ENCODE results near the gene TRHDE. TPM values are rescaled to one million over a fixed set of nuclear protein-coding genes. Genes with fewer than 3 reads are reported as not detected.

TRHDE gene
- total RNA-seq, 1 experiment from 2014 or later: 1.9 TPM

GRCh38 chr12:72493407-72493806, 221.2 kb downstream of the TRHDE start:
- Histone ChIP-seq H3K27me3 (ENCODE audit: control insufficient read depth, insufficient read depth, low read length) (no peaks in the 10 kb centered on the region), H3K27ac (ENCODE audit: low read length) (no peak overlapping the region), H3K9me3 (ENCODE audit: control insufficient read depth, insufficient read depth, low read depth, low read length) (no peaks in the 10 kb centered on the region), H3K4me3 (ENCODE audit: low read depth in 2 of 2, low read length in 2 of 2) (no peak overlapping the region), H3K4me1 (ENCODE audit: control insufficient read depth, insufficient read depth, low read length) (no peaks in the 10 kb centered on the region), H3K36me3 (ENCODE audit: control insufficient read depth, insufficient read depth, low read length) (no peaks in the 10 kb centered on the region)
- DNase-seq (ENCODE audit: low read depth, low spot score): no peak
- ATAC-seq: no peak
- POLR2A ChIA-PET: no interaction called here
- in situ Hi-C loops (cut with HindIII; ENCODE audit: low pct_unique_long_range_greater_than_20kb, low sequenced_read_pairs) (no loop called here), intact Hi-C loops (cut with micrococcal nuclease; ENCODE audit: unreplicated experiment) (no loop called here)
- TF ChIP-seq CTCF (IDR thresholded peaks at IDR 0.05) (no peak), TCF7L2 (IDR thresholded peaks at IDR 0.05; ENCODE audit: low read depth, low read length) (no peak), REST (IDR thresholded peaks at IDR 0.05; ENCODE audit: insufficient read depth in 1 of 2, low read depth in 2 of 2, low read length in 1 of 2) (no peak)
- BruUV-seq (replicated peaks): no TSS peak
- CTCF ChIA-PET: no interaction called here

- no peaks in the 10 kb centered on the region for H3K4me1 ChIP-seq (ENCODE audit: control insufficient read depth, insufficient read depth, low read length)
- ChIA-PET POLR2A (no interaction called here), CTCF (no interaction called here)
- in situ Hi-C loops (cut with HindIII; ENCODE audit: low pct_unique_long_range_greater_than_20kb, low sequenced_read_pairs) (no loop called here), intact Hi-C loops (cut with micrococcal nuclease; ENCODE audit: unreplicated experiment) (no loop called here)
- no peak for TF ChIP-seq REST (IDR thresholded peaks at IDR 0.05; ENCODE audit: insufficient read depth in 1 of 2, low read depth in 2 of 2, low read length in 1 of 2)
- TF ChIP-seq SIN3A (IDR thresholded peaks at IDR 0.05; ENCODE audit: borderline replicate concordance, insufficient read depth, low read depth, low read length): no peak
- no peak for TF ChIP-seq CTCF (IDR thresholded peaks at IDR 0.05)
- TF ChIP-seq POLR2AphosphoS5 (IDR thresholded peaks at IDR 0.05; ENCODE audit: low read depth, low read length): no peak
- no peak for TF ChIP-seq TCF7L2 (IDR thresholded peaks at IDR 0.05; ENCODE audit: low read depth, low read length)
- H3K27me3 ChIP-seq (ENCODE audit: control insufficient read depth, insufficient read depth, low read length): no peaks in the 10 kb centered on the region
- ATAC-seq (no peak), DNase-seq (ENCODE audit: low read depth, low spot score) (no peak)
- no peak overlapping the region for H3K4me3 ChIP-seq (ENCODE audit: low read depth in 2 of 2, low read length in 2 of 2)
- no peaks in the 10 kb centered on the region for H3K36me3 ChIP-seq (ENCODE audit: control insufficient read depth, insufficient read depth, low read length)
- no peaks in the 10 kb centered on the region for H3K9me3 ChIP-seq (ENCODE audit: control insufficient read depth, insufficient read depth, low read depth, low read length)
- no TSS peak for BruUV-seq (replicated peaks)
- no peak overlapping the region for H3K27ac ChIP-seq (ENCODE audit: low read length)
These were observed 226.2 kb downstream of the TRHDE start for GRCh38 chr12:72498354-72498753.

Data from Panc1 (cell line).